H1 (cell line): ENCODE data around the gene MYL3. TPM values are rescaled to one million over a fixed set of nuclear protein-coding genes. Genes with fewer than 3 reads are reported as not detected.

ENCODE experiments used
- CTCF ChIA-PET: fragments of 300-600 bp; sonication (Branson Sonifier 250); formaldehyde crosslinking; loops from one replicate; lab custom pipeline; 2021; ENCODE audit not compliant: partially characterized antibody; lab: Charles Lee
- POLR2A ChIA-PET: fragments of 300-600 bp; sonication (Branson Sonifier 250); formaldehyde crosslinking; loops from one replicate; lab custom pipeline; 2021; ENCODE audit warnings: inconsistent platforms; ENCODE audit not compliant: partially characterized antibody; lab: Charles Lee
- DNase-seq, 2 experiments: peaks; one replicate each; pipeline versions ENCODE4 v3.0.0 to v3.0.0-alpha.2; 2010 to 2022; ENCODE audit warnings: low spot score in 2 of 2, low read depth in 1 of 2, mixed read lengths in 1 of 2
- FAIRE-seq: peaks from 2 replicates; lab custom pipeline; 2011; peaks lifted over from hg19 to GRCh38; lab: Jason Lieb, UNC
- H2AFZ ChIP-seq: 2 replicates; pipeline ENCODE4 v1.8.1; 2012; ENCODE audit warnings: low read length, inconsistent platforms
- H2AK5ac ChIP-seq: 2 replicates; pipeline ENCODE4 v1.6.1; 2013; ENCODE audit warnings: low read depth, low read length
- H2BK120ac ChIP-seq: replicated peaks from 2 replicates; pipeline ENCODE3; 2013; ENCODE audit warnings: low read depth, low read length, inconsistent platforms
- H2BK12ac ChIP-seq: 2 replicates; pipeline ENCODE4 v1.6.1; 2013; ENCODE audit warnings: low read depth, low read length
- H2BK15ac ChIP-seq: 2 replicates; pipeline ENCODE4 v1.6.1; 2013; ENCODE audit warnings: low read length
- H2BK20ac ChIP-seq: 2 replicates; pipeline ENCODE4 v1.6.1; 2013; ENCODE audit warnings: low read length
- H2BK5ac ChIP-seq: 2 replicates; pipeline ENCODE4 v1.6.1; 2013; ENCODE audit warnings: low read depth, low read length
- H3K14ac ChIP-seq: 2 replicates; pipeline ENCODE4 v1.6.1; 2013; ENCODE audit warnings: inconsistent platforms; ENCODE audit not compliant: insufficient read length
- H3K18ac ChIP-seq: 2 replicates; pipeline ENCODE4 v1.6.1; 2013; ENCODE audit warnings: low read length; ENCODE audit errors: extremely low read depth
- H3K23ac ChIP-seq: 2 replicates; pipeline ENCODE4 v1.6.1; 2013; ENCODE audit warnings: inconsistent platforms; ENCODE audit not compliant: insufficient read length
- H3K23me2 ChIP-seq: 2 replicates; pipeline ENCODE4 v1.6.1; 2013; ENCODE audit warnings: low read depth, low read length
- H3K27ac ChIP-seq: 2 replicates; pipeline ENCODE4 v1.6.1; 2011; ENCODE audit warnings: low read depth, low read length, inconsistent platforms
- H3K27me3 ChIP-seq, 4 experiments: replicated peaks in 1 of 4; 1 replicate in 1 of 4; 2 replicates in 3 of 4; pipeline versions ENCODE4 v1.6.1 to v1.8.1; 2011 to 2013; ENCODE audit warnings: low read length in 3 of 4, mild to moderate bottlenecking in 3 of 4, inconsistent platforms in 2 of 4, mixed read lengths in 2 of 4, moderate library complexity in 1 of 4; ENCODE audit not compliant: control insufficient read depth in 3 of 4, insufficient read depth in 3 of 4; ENCODE audit errors: extremely low read depth in 1 of 4
- H3K36me3 ChIP-seq, 4 experiments: 2 replicates each; pipeline versions ENCODE4 v1.6.1 to v1.8.1; 2011 to 2013; ENCODE audit warnings: mild to moderate bottlenecking in 4 of 4, low read length in 3 of 4, moderate library complexity in 2 of 4, control low read depth in 1 of 4, inconsistent platforms in 1 of 4; ENCODE audit not compliant: insufficient read depth in 4 of 4, control insufficient read depth in 2 of 4
- H3K4ac ChIP-seq: replicated peaks from 2 replicates; pipeline ENCODE3; 2013; ENCODE audit warnings: low read length, low read depth, mixed read lengths, inconsistent platforms; ENCODE audit not compliant: insufficient read length
- H3K4me1 ChIP-seq, 4 experiments: replicated peaks in 1 of 4; 1 replicate in 1 of 4; 2 replicates in 3 of 4; pipeline versions ENCODE4 v1.6.1 to v1.8.1; 2011 to 2013; ENCODE audit warnings: low read length in 3 of 4, inconsistent platforms in 2 of 4, mixed read lengths in 1 of 4; ENCODE audit not compliant: insufficient read depth in 4 of 4, control insufficient read depth in 3 of 4
- H3K4me2 ChIP-seq, 2 experiments: 2 replicates each; pipeline versions ENCODE4 v1.6.1 to v1.8.1; 2011 to 2013; ENCODE audit warnings: low read depth in 2 of 2, low read length in 2 of 2, control low read depth in 1 of 2, inconsistent platforms in 1 of 2, mild to moderate bottlenecking in 1 of 2; ENCODE audit not compliant: insufficient read depth in 1 of 2
- H3K4me3 ChIP-seq, 4 experiments: fragments of 200-600, 300-600 bp in 1 of 4; sonication (generic), shearing (Covaris generic), sonication (Bioruptor Twin) in 1 of 4; 2 replicates each; pipeline versions ENCODE4 v1.5.1 to v1.8.1; 2011 to 2016; ENCODE audit warnings: low read length in 4 of 4, low read depth in 3 of 4, control low read depth in 2 of 4, inconsistent platforms in 2 of 4, mild to moderate bottlenecking in 2 of 4, mixed read lengths in 1 of 4, moderate library complexity in 1 of 4; ENCODE audit not compliant: insufficient read depth in 2 of 4; ENCODE audit errors: extremely low read depth in 1 of 4
- H3K56ac ChIP-seq: replicated peaks from 2 replicates; pipeline ENCODE3; 2013; ENCODE audit warnings: low read depth, mild to moderate bottlenecking, mixed read lengths, low read length, inconsistent platforms; ENCODE audit not compliant: insufficient read length
- H3K79me1 ChIP-seq: 2 replicates; pipeline ENCODE4 v1.6.1; 2013; ENCODE audit warnings: low read depth, low read length, control low read depth
- H3K79me2 ChIP-seq, 2 experiments: 2 replicates each; pipeline versions ENCODE4 v1.6.1 to v1.8.1; 2012 to 2013; ENCODE audit warnings: low read length in 2 of 2, mild to moderate bottlenecking in 2 of 2, inconsistent platforms in 1 of 2; ENCODE audit not compliant: insufficient read depth in 2 of 2, control insufficient read depth in 1 of 2
- H3K9ac ChIP-seq, 4 experiments: replicated peaks in 1 of 4; 1 replicate in 1 of 4; 2 replicates in 3 of 4; pipeline versions ENCODE4 v1.6.1 to v1.8.1; 2011 to 2013; ENCODE audit warnings: low read depth in 3 of 4, low read length in 3 of 4, control low read depth in 2 of 4, mild to moderate bottlenecking in 2 of 4, moderate library complexity in 2 of 4, inconsistent platforms in 1 of 4; ENCODE audit errors: extremely low read depth in 1 of 4
- H3K9me3 ChIP-seq, 2 experiments: 2 replicates each; pipeline versions ENCODE4 v1.6.1 to v1.8.1; 2012 to 2013; ENCODE audit warnings: mild to moderate bottlenecking in 2 of 2, moderate library complexity in 2 of 2, control low read depth in 1 of 2, inconsistent platforms in 1 of 2, low read depth in 1 of 2, low read length in 1 of 2, mixed read lengths in 1 of 2; ENCODE audit not compliant: insufficient read depth in 2 of 2
- H4K20me1 ChIP-seq, 2 experiments: replicated peaks in 1 of 2; 2 replicates each; pipeline versions ENCODE3 to v1.8.1; 2011 to 2013; ENCODE audit warnings: inconsistent platforms in 2 of 2, low read length in 2 of 2, mild to moderate bottlenecking in 1 of 2; ENCODE audit not compliant: insufficient read depth in 2 of 2, control insufficient read depth in 1 of 2
- H4K5ac ChIP-seq: 2 replicates; pipeline ENCODE4 v1.6.1; 2013; ENCODE audit warnings: low read length, low read depth, mixed read lengths, inconsistent platforms; ENCODE audit not compliant: insufficient read length
- H4K8ac ChIP-seq: 2 replicates; pipeline ENCODE4 v1.8.0; 2013; ENCODE audit warnings: mild to moderate bottlenecking, moderate library complexity, low read length, inconsistent platforms; ENCODE audit not compliant: insufficient read depth; ENCODE audit errors: extremely low read depth
- H4K91ac ChIP-seq: replicated peaks from 2 replicates; pipeline ENCODE3; 2013; ENCODE audit warnings: low read length, mixed read lengths, inconsistent platforms; ENCODE audit not compliant: insufficient read length
- CBX8 ChIP-seq: fragments of 300-800, 300-1000 bp; sonication (generic); IDR thresholded peaks from 2 replicates; pipeline ENCODE4 v1.7.1; 2016; ENCODE audit warnings: low read depth, low read length, borderline replicate concordance
- CTBP2 ChIP-seq: IDR thresholded peaks from 2 replicates; pipeline ENCODE4 v1.7.0; 2011; ENCODE audit warnings: borderline replicate concordance, mild to moderate bottlenecking, moderate library complexity, mixed read lengths, low read length; ENCODE audit not compliant: insufficient read depth, insufficient read length
- HDAC2 ChIP-seq, 2 experiments: fragments of 300-600 bp in 1 of 2; sonication (generic) in 1 of 2; IDR thresholded peaks; 2 replicates each; pipeline ENCODE4 v1.6.1; 2011 to 2012; ENCODE audit warnings: low read depth in 2 of 2, low read length in 2 of 2, mild to moderate bottlenecking in 2 of 2, moderate library complexity in 2 of 2, borderline replicate concordance in 1 of 2, inconsistent platforms in 1 of 2
- JUND ChIP-seq: IDR thresholded peaks from 2 replicates; pipeline ENCODE4 v1.6.1; 2011; ENCODE audit warnings: mild to moderate bottlenecking, improper control_type of control experiment, low read length
- KDM5A ChIP-seq: fragments of 200-600 bp; IDR thresholded peaks from 2 replicates; pipeline ENCODE4 v1.7.1; 2012; ENCODE audit warnings: mild to moderate bottlenecking, low read length, inconsistent platforms, mixed read lengths
- MAFK ChIP-seq: IDR thresholded peaks from 2 replicates; pipeline ENCODE4 v1.6.1; 2012; ENCODE audit warnings: low read depth, mild to moderate bottlenecking, improper control_type of control experiment, low read length
- NRF1 ChIP-seq: IDR thresholded peaks from 2 replicates; pipeline ENCODE4 v1.6.1; 2011; ENCODE audit warnings: mild to moderate bottlenecking, low read depth, low read length, improper control_type of control experiment
- POU5F1 ChIP-seq: IDR thresholded peaks from 2 replicates; pipeline ENCODE4 v1.6.1; 2011; ENCODE audit warnings: low read depth, mild to moderate bottlenecking, low read length, moderate library complexity
- RNF2 ChIP-seq: fragments of 200-900, 300-1000 bp; sonication (generic); IDR thresholded peaks from 2 replicates; pipeline ENCODE4 v1.7.1; 2016; ENCODE audit warnings: borderline replicate concordance, low read depth, mild to moderate bottlenecking, antibody characterized with exemption, low read length; ENCODE audit not compliant: poor library complexity, severe bottlenecking; ENCODE audit errors: missing control alignments
- RXRA ChIP-seq: IDR thresholded peaks from 2 replicates; pipeline ENCODE4 v1.6.1; 2011; ENCODE audit warnings: low read depth, mild to moderate bottlenecking, low read length, moderate library complexity; ENCODE audit not compliant: insufficient read depth
- SAP30 ChIP-seq: fragments of 300-600 bp; sonication (generic); IDR thresholded peaks from 2 replicates; pipeline ENCODE4 v1.7.1; 2012; ENCODE audit warnings: low read length, moderate library complexity, mild to moderate bottlenecking, inconsistent platforms; ENCODE audit not compliant: insufficient read depth, insufficient replicate concordance
- SIRT6 ChIP-seq: IDR thresholded peaks from one replicate; pipeline ENCODE4 v1.7.1; 2012; ENCODE audit warnings: low read length, inconsistent platforms
- TEAD4 ChIP-seq: IDR thresholded peaks from 2 replicates; pipeline ENCODE4 v1.6.1; 2012; ENCODE audit warnings: low read depth, low read length, inconsistent platforms, mixed read lengths
- YY1 ChIP-seq: IDR thresholded peaks from 2 replicates; pipeline ENCODE4 v1.6.1; 2011; ENCODE audit warnings: low read depth, mild to moderate bottlenecking, low read length
- WGBS, 2 experiments: shearing (Covaris generic) in 1 of 2; methylation state at CpG; one replicate each; pipeline versions ENCODE4 v1.1.6 to v1.1.7; 2013 to 2015; ENCODE audit warnings: low lambda C conversion rate in 2 of 2, mixed read lengths in 2 of 2, inconsistent platforms in 1 of 2, low coverage in 1 of 2, missing lambda C conversion rate in 1 of 2; ENCODE audit not compliant: insufficient replicate concordance in 2 of 2, insufficient coverage in 1 of 2, insufficient read length in 1 of 2; ENCODE audit errors: extremely low coverage in 1 of 2, missing lambda C conversion rate in 1 of 2; 5-methylcytosine and 5-hydroxymethylcytosine counted together
- polyA plus RNA-seq, 7 experiments: library from polyadenylated mRNA; depleted of rRNA in 3 of 7; stranded (reverse) in 5 of 7; unstranded in 2 of 7; fragments of >200 nt in 5 of 7; fragments of 200-250 nt in 2 of 7; gene quantifications; 1 replicate in 5 of 7; 2 replicates in 1 of 7; 4 replicates in 1 of 7; pipeline versions ENCODE4 v1.2.1 to v1.2.3, GENCODE V29; 2011 to 2013; ENCODE audit warnings: missing spikeins in 2 of 7, mixed read lengths in 2 of 7
- total RNA-seq: library from RNA; stranded (reverse); fragmentation: NEBNext Ultra II Directional; extraction: Animal tissue kit (Norgen Biotek cat#: 25700); gene quantifications from 2 replicates; pipeline ENCODE4 v1.2.1, GENCODE V29; 2021

Gene MYL3
- total and polyA plus RNA-seq, 2 of the 8 experiments (the other 6 are each of a cell fraction or from before 2014, with no cell fraction given) = 0.06 TPM; not detected in 1

- Histone ChIP-seq H3K27ac (no peak overlapping the region), H2BK20ac (no peak overlapping the region), H3K18ac (no peak overlapping the region), H3K4ac (no peak overlapping the region), H4K5ac (no peak overlapping the region), H3K36me3 (no peaks in the 10 kb centered on the region), H3K23ac (no peak overlapping the region), H2BK15ac (no peak overlapping the region), H3K4me2 (no peak overlapping the region), H3K9ac (no peak overlapping the region), H3K79me2 (no peaks in the 10 kb centered on the region), H4K91ac (no peak overlapping the region), H2BK120ac (no peak overlapping the region), H3K4me3 (no peak overlapping the region), H2BK12ac (no peak overlapping the region), H2AK5ac (no peak overlapping the region), H4K8ac (no peak overlapping the region), H3K23me2 (no peaks in the 10 kb centered on the region), H2AFZ (no peak overlapping the region), H3K4me1 (peaks cover 0 to 5% (median 0%) of the 10 kb centered on the region in 4 experiments; a peak in 1 of 7 replicates), H3K14ac (no peak overlapping the region), H3K79me1 (no peaks in the 10 kb centered on the region), H2BK5ac (no peak overlapping the region), H3K9me3 (peaks cover 18 to 23% of the 10 kb centered on the region in 2 experiments), H4K20me1 (no peaks in the 10 kb centered on the region), H3K27me3 (0 out of 7 replicates have a peak, but pooled peaks cover 0 to 2% (median 0%) of the 10 kb centered on the region in 4 experiments), H3K56ac (no peak overlapping the region)
- CTCF ChIA-PET = interaction anchor here (0.6 to 1.7 kb wide), 3 partner anchors 28 to 227 kb away, joined by 3 to 5 read pairs (median 4); no protein-coding TSS in a partner anchor
- POLR2A ChIA-PET = no interaction called here
- DNase-seq (no peak), FAIRE-seq (no peak)
- WGBS, 2 experiments = 73% methylated on average over 1 of the region's 1 CpG; no CpG with 5 or more reads in 1 of the 2 experiments
- TF ChIP-seq POU5F1 = no peak
- no peak for TF ChIP-seq SAP30
- no peak for TF ChIP-seq MAFK
- TF ChIP-seq RXRA = no peak
- TF ChIP-seq HDAC2 (IDR thresholded peaks at IDR 0.05; ENCODE audit: borderline replicate concordance in 1 of 2, low read depth in 2 of 2, low read length in 2 of 2) = no peak
- no peak for TF ChIP-seq TEAD4
- TF ChIP-seq NRF1 = no peak
- TF ChIP-seq RNF2 = no peak
- no peak for TF ChIP-seq KDM5A
- TF ChIP-seq JUND = no peak
- no peak for TF ChIP-seq CTBP2
- TF ChIP-seq YY1 = no peak
- no peak for TF ChIP-seq SIRT6
- TF ChIP-seq CBX8 = no peak
These were observed 41.7 kb downstream of the MYL3 start for GRCh38 chr3:46821553-46821952.
